Right renal cortex interstitium (tissue), 3 donors: Measurements from ENCODE around the gene TRIM71. TPM values are rescaled to one million over a fixed set of nuclear protein-coding genes. Genes with fewer than 3 reads are reported as not detected.
"Not testable (repeated sequence)": the region's sequence is repeated elsewhere in the genome, so short reads cannot be mapped to it uniquely, and the experiment has no call there.

Experiments
- DNase-seq, 3 donors: peaks; one replicate each; pipeline ENCODE4 v3.0.0-alpha.2; 2013; ENCODE audit warnings: low read depth in 3 of 3, low spot score in 2 of 3
- polyA plus RNA-seq, 3 donors: library from polyadenylated mRNA; unstranded; fragments of 120-200 nt; gene quantifications; one replicate each; pipeline ENCODE4 v1.2.1, GENCODE V29; 2013; ENCODE audit not compliant: insufficient read length in 3 of 3

TRIM71 gene
- polyA plus RNA-seq, 3 donors, result 6.0 to 7.4 (median 7.3) TPM

GRCh38 chr3:32842531-32842931, 24.7 kb downstream of the TRIM71 start:
- no peak for DNase-seq

GRCh38 chr3:32842987-32843386, 25.2 kb downstream of the TRIM71 start:
- no peak for DNase-seq

- DNase-seq, result no peak
Observed at GRCh38 chr3:32843510-32844321, 25.9 kb downstream of the TRIM71 start.

- no peak for DNase-seq
Observed at GRCh38 chr3:32844322-32844654, 26.5 kb downstream of the TRIM71 start.

GRCh38 chr3:32844914-32845313, 27.1 kb downstream of the TRIM71 start:
- DNase-seq, result no peak

- not testable (repeated sequence) for DNase-seq
Observed at GRCh38 chr3:32845546-32845945, 27.7 kb downstream of the TRIM71 start.

- DNase-seq, result not testable (repeated sequence)
Observed at GRCh38 chr3:32847045-32847444, 29.2 kb downstream of the TRIM71 start.

- DNase-seq, result no peak
Observed at GRCh38 chr3:32847528-32847927, 29.7 kb downstream of the TRIM71 start.

- no peak for DNase-seq
Observed at GRCh38 chr3:32848215-32848614, 30.4 kb downstream of the TRIM71 start.

GRCh38 chr3:32849046-32849445, 31.2 kb downstream of the TRIM71 start:
- DNase-seq, result no peak

- DNase-seq, result no peak
Observed at GRCh38 chr3:32850226-32850625, 32.4 kb downstream of the TRIM71 start.

- DNase-seq, result no peak
Observed at GRCh38 chr3:32850636-32851035, 32.8 kb downstream of the TRIM71 start.

GRCh38 chr3:32852146-32852545, 34.3 kb downstream of the TRIM71 start:
- no peak for DNase-seq

- DNase-seq, result no peak
Observed at GRCh38 chr3:32855350-32855953, 37.7 kb downstream of the TRIM71 start.

GRCh38 chr3:32856355-32856889, 38.6 kb downstream of the TRIM71 start:
- no peak for DNase-seq

- DNase-seq, result no peak
Observed at GRCh38 chr3:32856901-32857507, 39.2 kb downstream of the TRIM71 start.

- DNase-seq, result no peak
Observed at GRCh38 chr3:32857921-32858320, 40.1 kb downstream of the TRIM71 start.

GRCh38 chr3:32859604-32860237, 41.9 kb downstream of the TRIM71 start:
- DNase-seq, result no peak

- no peak for DNase-seq
Observed at GRCh38 chr3:32860499-32860898, 42.7 kb downstream of the TRIM71 start.

- DNase-seq, result no peak
Observed at GRCh38 chr3:32861681-32862080, 43.9 kb downstream of the TRIM71 start.

- DNase-seq, result peak in 1 of 3 donors; percentile 55
Observed at GRCh38 chr3:32862247-32862935, 44.6 kb downstream of the TRIM71 start.
